Endothelial cell of umbilical vein (primary cell): ENCODE measurements around the gene CXCL13.

ENCODE experiments used
- EZH2 ChIP-seq: IDR thresholded peaks from 2 replicates; pipeline ENCODE4 v1.6.1; 2012; ENCODE audit warnings: borderline replicate concordance, low read depth, mild to moderate bottlenecking, moderate library complexity, low read length, inconsistent platforms; ENCODE audit not compliant: severe bottlenecking
- POLR2A ChIP-seq: IDR thresholded peaks from 2 replicates; pipeline ENCODE4 v1.6.1; 2012; ENCODE audit warnings: low read depth, mild to moderate bottlenecking, control low read depth, low read length
- TF ChIP-seq, protein P1 (sequence below), 2 donors: IDR thresholded peaks; 1 replicate in 1 of 2; 2 replicates in 1 of 2; pipeline ENCODE4 v1.5.1; 2011; ENCODE audit warnings: low read length in 2 of 2, mild to moderate bottlenecking in 2 of 2, moderate library complexity in 2 of 2, control low read depth in 1 of 2, inconsistent platforms in 1 of 2, low read depth in 1 of 2; ENCODE audit not compliant: insufficient read depth in 1 of 2; ENCODE audit errors: extremely low read depth in 1 of 2
- TF ChIP-seq, protein P2 (sequence below): IDR thresholded peaks from 2 replicates; pipeline ENCODE4 v1.6.1; 2011; ENCODE audit not compliant: insufficient read depth, insufficient read length

DNA sequence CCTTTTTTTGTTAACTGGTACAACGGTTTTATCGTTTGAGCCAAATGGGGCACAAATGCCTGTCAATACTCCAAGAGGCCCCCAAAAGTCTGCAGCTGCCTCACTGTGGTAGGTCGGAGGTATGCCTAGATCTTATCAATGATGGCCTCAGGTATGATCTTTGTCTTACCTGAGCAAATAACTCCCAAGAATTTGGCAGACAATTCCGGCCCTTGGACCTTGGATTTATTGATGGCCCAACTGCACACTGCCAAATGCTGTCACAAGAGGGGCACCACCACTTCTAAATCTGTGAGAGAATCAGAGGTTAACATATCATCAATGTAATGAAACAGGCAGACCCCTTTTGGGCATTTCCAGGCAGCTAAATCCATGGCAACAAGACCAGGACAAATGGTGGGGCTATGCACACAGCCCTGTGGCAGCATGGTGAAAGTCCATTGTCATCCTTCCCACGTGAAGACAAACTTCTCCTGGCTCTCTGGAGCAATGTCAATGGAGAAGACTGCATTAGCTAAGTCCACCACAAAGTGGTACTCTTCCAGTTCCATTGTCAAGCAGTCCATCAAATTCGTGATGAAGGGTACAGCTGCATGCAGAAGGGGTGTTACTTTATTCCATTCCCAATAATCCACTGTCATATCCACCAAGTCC is 28.6 kb downstream of the CXCL13 start:
- TF ChIP-seq EZH2, result no peak
- TF ChIP-seq, protein P1, sequence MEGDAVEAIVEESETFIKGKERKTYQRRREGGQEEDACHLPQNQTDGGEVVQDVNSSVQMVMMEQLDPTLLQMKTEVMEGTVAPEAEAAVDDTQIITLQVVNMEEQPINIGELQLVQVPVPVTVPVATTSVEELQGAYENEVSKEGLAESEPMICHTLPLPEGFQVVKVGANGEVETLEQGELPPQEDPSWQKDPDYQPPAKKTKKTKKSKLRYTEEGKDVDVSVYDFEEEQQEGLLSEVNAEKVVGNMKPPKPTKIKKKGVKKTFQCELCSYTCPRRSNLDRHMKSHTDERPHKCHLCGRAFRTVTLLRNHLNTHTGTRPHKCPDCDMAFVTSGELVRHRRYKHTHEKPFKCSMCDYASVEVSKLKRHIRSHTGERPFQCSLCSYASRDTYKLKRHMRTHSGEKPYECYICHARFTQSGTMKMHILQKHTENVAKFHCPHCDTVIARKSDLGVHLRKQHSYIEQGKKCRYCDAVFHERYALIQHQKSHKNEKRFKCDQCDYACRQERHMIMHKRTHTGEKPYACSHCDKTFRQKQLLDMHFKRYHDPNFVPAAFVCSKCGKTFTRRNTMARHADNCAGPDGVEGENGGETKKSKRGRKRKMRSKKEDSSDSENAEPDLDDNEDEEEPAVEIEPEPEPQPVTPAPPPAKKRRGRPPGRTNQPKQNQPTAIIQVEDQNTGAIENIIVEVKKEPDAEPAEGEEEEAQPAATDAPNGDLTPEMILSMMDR (IDR thresholded peaks at IDR 0.05; ENCODE audit: extremely low read depth in 1 of 2, insufficient read depth in 1 of 2, low read depth in 1 of 2, low read length in 2 of 2), result no peak
- TF ChIP-seq, protein P2, sequence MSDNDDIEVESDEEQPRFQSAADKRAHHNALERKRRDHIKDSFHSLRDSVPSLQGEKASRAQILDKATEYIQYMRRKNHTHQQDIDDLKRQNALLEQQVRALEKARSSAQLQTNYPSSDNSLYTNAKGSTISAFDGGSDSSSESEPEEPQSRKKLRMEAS, result no peak
- TF ChIP-seq POLR2A, result no peak
